Activated T-helper 2 cell treated with anti-CD3 and anti-CD28 coated beads, Interferon-gamma antibody, Interleukin-2, Interleukin-4, amounts not matched to agents 10 μg/mL and 5 μg/mL and 100 μg/mL, durations not matched to agents 14 hours and 24 hours and 36 hours (primary cell): ENCODE results near the gene NFIC. TPM values are rescaled to one million over a fixed set of nuclear protein-coding genes. Genes with fewer than 3 reads are reported as not detected.
"Not testable (repeated sequence)": the region's sequence is repeated elsewhere in the genome, so short reads cannot be mapped to it uniquely, and the experiment has no call there.

Source experiments
- DNase-seq: peaks from one replicate; pipeline ENCODE4 v3.0.0; 2021; ENCODE audit warnings: low spot score
- H3K27ac Mint-ChIP-seq: one replicate; pipeline ENCODE4 v1.8.0; 2021; ENCODE audit warnings: mixed read lengths
- H3K27me3 Mint-ChIP-seq: one replicate; pipeline ENCODE4 v1.8.0; 2021; ENCODE audit warnings: low read depth, mixed read lengths
- H3K36me3 Mint-ChIP-seq: one replicate; pipeline ENCODE4 v1.8.0; 2021; ENCODE audit warnings: low read depth, mixed read lengths
- H3K4me1 Mint-ChIP-seq: one replicate; pipeline ENCODE4 v1.8.0; 2021; ENCODE audit warnings: low read depth, mixed read lengths
- H3K4me3 Mint-ChIP-seq: one replicate; pipeline ENCODE4 v1.8.0; 2021; ENCODE audit warnings: low read depth, mild to moderate bottlenecking, moderate library complexity, mixed read lengths
- H3K9me3 Mint-ChIP-seq: one replicate; pipeline ENCODE4 v1.8.0; 2021; ENCODE audit warnings: mixed read lengths
- intact Hi-C: fragments of 100-400 bp; cut with micrococcal nuclease; formaldehyde crosslinking; loops from one replicate; pipeline ENCODE4 v1.15.1; 2023
- total RNA-seq: library from RNA; stranded (reverse); gene quantifications from 2 replicates; pipeline ENCODE4 v1.2.3, GENCODE V29; 2022

Gene NFIC
- total RNA-seq, 1 donor from 2014 or later: 17.3 TPM

GRCh38 chr19:3443840-3444694 lies 77.7 kb downstream of the NFIC start:
- Mint-ChIP-seq H3K27ac (no peak overlapping the region), H3K27me3 (no peaks in the 10 kb centered on the region), H3K36me3 (no peaks in the 10 kb centered on the region), H3K4me3 (no peak overlapping the region), H3K4me1 (no peaks in the 10 kb centered on the region), H3K9me3 (no peaks in the 10 kb centered on the region)
- DNase-seq: no peak
- intact Hi-C loops: no loop called here

DNA sequence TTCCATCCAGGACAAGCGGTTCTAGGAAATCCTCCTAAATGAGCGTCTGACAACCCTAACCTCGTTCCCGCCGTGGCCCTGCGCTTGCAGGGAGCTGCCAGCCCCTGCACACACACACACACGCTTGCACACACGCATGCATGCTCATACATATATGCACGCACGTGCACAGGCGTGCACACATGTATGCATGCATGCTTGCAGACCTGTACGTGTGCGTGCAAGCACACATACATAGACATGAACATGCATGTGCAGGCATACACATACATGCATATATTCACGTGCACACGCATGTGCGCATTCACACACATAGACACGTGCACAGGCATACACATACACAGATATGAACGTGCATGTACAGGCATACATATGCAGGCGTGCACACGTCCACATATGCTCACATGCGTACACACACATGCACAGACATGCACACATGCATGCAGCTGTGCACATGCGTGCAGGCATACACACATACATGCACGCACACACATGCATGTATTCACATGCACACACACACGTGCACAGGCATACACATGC lies 78.4 kb downstream of the NFIC start:
- no peaks in the 10 kb centered on the region for H3K36me3 Mint-ChIP-seq
- no peaks in the 10 kb centered on the region for H3K27me3 Mint-ChIP-seq
- no peaks in the 10 kb centered on the region for H3K9me3 Mint-ChIP-seq
- no peak overlapping the region for H3K4me3 Mint-ChIP-seq
- H3K27ac Mint-ChIP-seq: no peak overlapping the region
- no peaks in the 10 kb centered on the region for H3K4me1 Mint-ChIP-seq
- no peak for DNase-seq
- intact Hi-C loops: no loop called here

GRCh38 chr19:3446657-3447056 lies 80.3 kb downstream of the NFIC start:
- H3K4me1 Mint-ChIP-seq, H3K4me3 Mint-ChIP-seq, H3K27ac Mint-ChIP-seq, DNase-seq, H3K36me3 Mint-ChIP-seq, H3K27me3 Mint-ChIP-seq, H3K9me3 Mint-ChIP-seq, intact Hi-C loops: not testable (repeated sequence)

- no peaks in the 10 kb centered on the region for H3K27me3 Mint-ChIP-seq
- H3K27ac Mint-ChIP-seq: no peak overlapping the region
- H3K9me3 Mint-ChIP-seq: no peaks in the 10 kb centered on the region
- intact Hi-C loops: no loop called here
- H3K36me3 Mint-ChIP-seq: no peaks in the 10 kb centered on the region
- no peak for DNase-seq
- H3K4me3 Mint-ChIP-seq: no peak overlapping the region
- H3K4me1 Mint-ChIP-seq: peaks cover 1% of the 10 kb centered on the region
These were observed 82.4 kb downstream of the NFIC start for GRCh38 chr19:3448616-3449334.

GRCh38 chr19:3450796-3451411 lies 84.5 kb downstream of the NFIC start:
- Mint-ChIP-seq H3K4me1 (peaks cover 1% of the 10 kb centered on the region), H3K27me3 (no peaks in the 10 kb centered on the region), H3K9me3 (no peaks in the 10 kb centered on the region), H3K36me3 (no peaks in the 10 kb centered on the region), H3K4me3 (no peak overlapping the region), H3K27ac (no peak overlapping the region)
- intact Hi-C loops: no loop called here
- no peak for DNase-seq

DNA sequence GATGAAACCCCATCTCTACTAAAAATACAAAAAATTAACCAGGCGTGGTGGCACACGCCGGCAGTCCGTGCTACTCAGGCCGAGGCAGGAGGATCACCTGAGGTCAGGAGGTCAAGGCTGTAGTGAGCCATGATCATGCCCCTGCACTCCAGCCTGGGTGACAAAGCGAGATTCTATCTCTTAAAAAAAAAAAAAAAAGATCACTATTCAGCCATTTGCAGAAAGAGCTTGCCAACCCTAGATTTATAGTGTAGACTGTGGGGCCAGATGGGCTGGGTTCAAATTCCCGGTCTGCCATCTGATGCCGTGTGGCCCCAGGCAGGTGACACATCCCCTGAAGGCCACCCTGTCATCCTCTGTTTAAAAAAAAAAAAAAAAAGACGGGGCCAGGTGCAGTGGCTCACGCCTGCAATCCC lies 85.1 kb downstream of the NFIC start:
- no peaks in the 10 kb centered on the region for H3K9me3 Mint-ChIP-seq
- H3K4me3 Mint-ChIP-seq: no peak overlapping the region
- no peaks in the 10 kb centered on the region for H3K27me3 Mint-ChIP-seq
- no peak overlapping the region for H3K27ac Mint-ChIP-seq
- intact Hi-C loops: no loop called here
- no peaks in the 10 kb centered on the region for H3K36me3 Mint-ChIP-seq
- peaks cover 1% of the 10 kb centered on the region for H3K4me1 Mint-ChIP-seq
- DNase-seq: no peak

DNA sequence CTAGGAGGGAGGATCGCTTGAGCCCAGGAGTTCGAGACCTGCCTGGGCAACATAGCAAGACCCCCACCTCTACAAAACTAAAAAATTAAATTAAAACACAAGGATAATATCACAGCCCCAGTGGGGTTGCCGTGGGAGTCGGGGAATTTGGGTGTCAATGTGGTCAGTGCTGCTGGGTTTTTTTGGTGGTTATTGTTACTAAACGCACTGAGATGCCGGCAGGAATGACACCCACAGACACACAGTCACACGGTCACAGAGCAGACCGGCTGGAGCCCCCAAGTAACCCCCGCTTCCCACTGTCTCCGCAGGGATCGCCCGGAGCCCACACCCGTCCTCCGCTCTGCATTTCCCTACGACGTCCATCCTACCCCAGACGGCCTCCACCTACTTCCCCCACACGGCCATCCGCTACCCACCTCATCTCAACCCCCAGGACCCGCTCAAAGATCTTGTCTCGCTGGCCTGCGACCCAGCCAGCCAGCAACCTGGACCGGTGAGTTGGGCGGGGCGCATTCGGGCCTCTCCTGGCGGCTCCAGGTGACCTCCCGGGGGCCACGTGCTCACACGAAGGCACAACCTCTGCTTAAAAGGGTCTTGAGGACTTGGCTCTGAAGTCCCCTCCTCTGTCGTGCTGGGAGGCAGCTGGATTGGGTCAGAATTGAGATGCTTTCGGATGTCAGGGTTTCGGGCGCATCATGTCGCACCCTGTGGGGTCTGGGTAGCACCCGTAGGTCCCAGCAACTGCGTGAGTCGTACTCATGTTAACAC lies 86.0 kb downstream of the NFIC start:
- intact Hi-C loops: no loop called here
- no peaks in the 10 kb centered on the region for H3K36me3 Mint-ChIP-seq
- H3K9me3 Mint-ChIP-seq: no peaks in the 10 kb centered on the region
- DNase-seq: no peak
- H3K27ac Mint-ChIP-seq: no peak overlapping the region
- no peak overlapping the region for H3K4me3 Mint-ChIP-seq
- H3K27me3 Mint-ChIP-seq: no peaks in the 10 kb centered on the region
- H3K4me1 Mint-ChIP-seq: peaks cover 1% of the 10 kb centered on the region

DNA sequence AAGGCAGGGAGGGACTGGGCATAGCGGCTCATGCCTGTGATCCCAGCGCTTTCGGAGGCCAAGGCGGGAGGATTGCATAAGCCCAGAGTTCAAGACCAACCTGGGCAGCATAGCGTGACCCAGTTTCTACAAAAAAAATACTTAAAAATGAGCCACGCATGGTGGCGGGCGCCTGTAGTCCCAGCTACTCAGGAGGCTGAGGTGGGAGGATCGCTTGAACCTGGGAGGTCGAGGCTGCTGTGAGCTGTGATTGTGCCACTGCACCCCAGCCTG lies 86.5 kb downstream of the NFIC start:
- H3K27ac Mint-ChIP-seq, H3K9me3 Mint-ChIP-seq, H3K4me1 Mint-ChIP-seq, intact Hi-C loops, DNase-seq, H3K36me3 Mint-ChIP-seq, H3K4me3 Mint-ChIP-seq, H3K27me3 Mint-ChIP-seq: not testable (repeated sequence)

DNA sequence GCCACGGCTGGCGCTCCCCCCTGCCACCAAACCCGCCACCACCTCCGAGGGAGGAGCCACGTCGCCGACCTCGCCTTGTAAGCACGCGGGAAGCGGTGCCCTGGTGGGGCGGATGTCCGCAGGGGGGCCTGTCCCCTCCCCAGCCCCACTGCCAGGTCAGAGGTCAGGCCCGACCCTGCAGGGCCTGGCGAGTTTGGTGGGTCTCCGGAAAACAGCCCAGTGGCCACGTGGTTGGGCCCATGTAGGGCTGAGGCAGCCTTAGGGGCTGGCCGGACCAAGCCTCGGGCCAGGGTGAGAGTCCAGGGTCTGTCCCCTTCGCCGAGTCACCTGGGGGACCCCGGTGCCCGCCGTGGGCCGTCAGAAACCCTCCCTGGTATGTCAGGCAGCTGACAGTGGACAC lies 87.5 kb downstream of the NFIC start:
- H3K4me1 Mint-ChIP-seq: peaks cover 1% of the 10 kb centered on the region
- intact Hi-C loops: no loop called here
- DNase-seq: no peak
- no peak overlapping the region for H3K4me3 Mint-ChIP-seq
- no peaks in the 10 kb centered on the region for H3K9me3 Mint-ChIP-seq
- no peak overlapping the region for H3K27ac Mint-ChIP-seq
- H3K36me3 Mint-ChIP-seq: no peaks in the 10 kb centered on the region
- H3K27me3 Mint-ChIP-seq: no peaks in the 10 kb centered on the region

- H3K36me3 Mint-ChIP-seq: no peaks in the 10 kb centered on the region
- H3K27me3 Mint-ChIP-seq: no peaks in the 10 kb centered on the region
- intact Hi-C loops: no loop called here
- no peaks in the 10 kb centered on the region for H3K9me3 Mint-ChIP-seq
- peaks cover 1% of the 10 kb centered on the region for H3K4me1 Mint-ChIP-seq
- DNase-seq: no peak
- H3K4me3 Mint-ChIP-seq: no peak overlapping the region
- no peak overlapping the region for H3K27ac Mint-ChIP-seq
These were observed 88.4 kb downstream of the NFIC start for GRCh38 chr19:3454656-3455392.

DNA sequence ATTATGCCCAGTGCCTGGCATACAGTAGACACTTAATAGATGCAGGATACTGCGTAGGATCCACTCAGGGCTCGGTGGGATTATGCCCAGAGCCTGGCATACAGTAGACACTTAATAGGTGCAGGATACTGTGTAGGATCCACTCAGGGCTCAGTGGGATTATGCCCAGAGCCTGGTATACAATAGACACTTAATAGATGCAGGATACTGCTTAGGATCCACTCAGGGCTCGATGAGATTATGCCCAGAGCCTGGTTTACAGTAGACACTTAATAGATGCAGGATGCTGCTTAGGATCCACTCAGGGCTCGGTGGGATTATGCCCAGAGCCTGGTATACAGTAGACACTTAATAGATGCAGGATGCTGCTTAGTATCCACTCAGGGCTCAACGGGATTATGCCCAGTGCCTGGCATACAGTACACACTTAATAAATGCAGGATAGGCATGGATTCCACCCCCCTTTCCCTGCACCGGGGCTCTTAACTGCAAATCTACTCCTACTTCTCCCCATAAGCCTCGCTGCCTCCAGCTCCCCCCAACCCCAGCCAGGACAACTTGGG lies 89.1 kb downstream of the NFIC start:
- H3K27me3 Mint-ChIP-seq: no peaks in the 10 kb centered on the region
- no peak overlapping the region for H3K27ac Mint-ChIP-seq
- DNase-seq: no peak
- no peak overlapping the region for H3K4me3 Mint-ChIP-seq
- no peaks in the 10 kb centered on the region for H3K9me3 Mint-ChIP-seq
- intact Hi-C loops: no loop called here
- H3K4me1 Mint-ChIP-seq: peaks cover 1% of the 10 kb centered on the region
- H3K36me3 Mint-ChIP-seq: no peaks in the 10 kb centered on the region
